Endothelial cell of umbilical vein (primary cell): ENCODE data around the gene ORAI3. TPM values are rescaled to one million over a fixed set of nuclear protein-coding genes. Genes with fewer than 3 reads are reported as not detected.

Source experiments
- BruUV-seq: library from RNA; stranded (reverse); fragments of 400-500 nt; replicated peaks from 2 replicates; lab custom pipeline; 2021; lab: Mats Ljungman, UMichigan
- CTCF ChIA-PET: fragments of 300-600, 350-600 bp; sonication (Branson Sonifier 250); formaldehyde crosslinking; loops from one replicate; lab custom pipeline; 2021; ENCODE audit warnings: antibody characterized with exemption, inconsistent platforms; lab: Charles Lee
- POLR2A ChIA-PET: fragments of 300-600, 350-600 bp; sonication (Branson Sonifier 250); formaldehyde crosslinking; loops from one replicate; lab custom pipeline; 2021; ENCODE audit warnings: antibody characterized with exemption, inconsistent platforms; lab: Charles Lee
- DNase-seq: peaks from one replicate; pipeline ENCODE4 v3.0.0-alpha.2; 2011; ENCODE audit warnings: low read depth, low spot score
- FAIRE-seq: peaks from 2 replicates; lab custom pipeline; 2011; peaks lifted over from hg19 to GRCh38; lab: Jason Lieb, UNC
- H2AFZ ChIP-seq: 2 replicates; pipeline ENCODE4 v1.6.0; 2012; ENCODE audit warnings: low read depth, low read length, control low read depth, inconsistent platforms
- H3K27ac ChIP-seq: 2 replicates; pipeline ENCODE4 v1.5.1; 2011; ENCODE audit warnings: low read depth, mild to moderate bottlenecking, control low read depth, low read length, moderate library complexity; ENCODE audit not compliant: insufficient read depth
- H3K27me3 ChIP-seq, 2 experiments: 2 replicates each; pipeline versions ENCODE4 v1.6.0 to v1.6.1; 2011; ENCODE audit warnings: low read length in 2 of 2, mixed read lengths in 1 of 2; ENCODE audit not compliant: control insufficient read depth in 2 of 2, insufficient read depth in 2 of 2
- H3K36me3 ChIP-seq, 2 experiments: 2 replicates in 1 of 2; 3 replicates in 1 of 2; pipeline ENCODE4 v1.5.1; 2011; ENCODE audit warnings: low read length in 2 of 2, mild to moderate bottlenecking in 1 of 2, moderate library complexity in 1 of 2; ENCODE audit not compliant: control insufficient read depth in 2 of 2, insufficient read depth in 2 of 2; ENCODE audit errors: extremely low read depth in 1 of 2
- H3K4me1 ChIP-seq: 3 replicates; pipeline ENCODE4 v1.5.1; 2011; ENCODE audit warnings: mild to moderate bottlenecking, low read length; ENCODE audit not compliant: control insufficient read depth, insufficient read depth; ENCODE audit errors: extremely low read depth
- H3K4me2 ChIP-seq: 2 replicates; pipeline ENCODE4 v1.6.1; 2011; ENCODE audit warnings: low read length, control low read depth, mixed read lengths; ENCODE audit not compliant: insufficient read depth
- H3K4me3 ChIP-seq, 3 experiments: fragments of 200-600 bp in 1 of 3; sonication (generic), shearing (Covaris generic) in 1 of 3; replicated peaks in 1 of 3; 2 replicates each; pipeline ENCODE4 v1.5.1; 2011 to 2016; ENCODE audit warnings: control low read depth in 3 of 3, low read length in 3 of 3, mild to moderate bottlenecking in 2 of 3, inconsistent platforms in 1 of 3, low read depth in 1 of 3, moderate library complexity in 1 of 3; ENCODE audit not compliant: insufficient read depth in 1 of 3
- H3K79me2 ChIP-seq: 2 replicates; pipeline ENCODE4 v1.6.0; 2012; ENCODE audit warnings: low read length, inconsistent platforms; ENCODE audit not compliant: control insufficient read depth, insufficient read depth
- H3K9ac ChIP-seq: replicated peaks from 2 replicates; pipeline ENCODE3; 2011; ENCODE audit warnings: low read length, control low read depth; ENCODE audit not compliant: insufficient read depth; ENCODE audit errors: extremely low read depth
- H3K9me1 ChIP-seq: replicated peaks from 3 replicates; pipeline ENCODE4 v1.6.0; 2011; ENCODE audit warnings: mild to moderate bottlenecking, low read length; ENCODE audit not compliant: control insufficient read depth, insufficient read depth; ENCODE audit errors: extremely low read depth
- H3K9me3 ChIP-seq: replicated peaks from 2 replicates; pipeline ENCODE4 v1.5.1; 2012; ENCODE audit warnings: low read length, inconsistent platforms; ENCODE audit not compliant: control insufficient read depth, insufficient read depth
- H4K20me1 ChIP-seq: replicated peaks from 2 replicates; pipeline ENCODE3; 2011; ENCODE audit warnings: mild to moderate bottlenecking, low read length; ENCODE audit not compliant: control insufficient read depth, insufficient read depth; ENCODE audit errors: extremely low read depth
- CTCF ChIP-seq, 2 donors: IDR thresholded peaks; 1 replicate in 1 of 2; 2 replicates in 1 of 2; pipeline ENCODE4 v1.5.1; 2011; ENCODE audit warnings: low read length in 2 of 2, mild to moderate bottlenecking in 2 of 2, moderate library complexity in 2 of 2, control low read depth in 1 of 2, inconsistent platforms in 1 of 2, low read depth in 1 of 2; ENCODE audit not compliant: insufficient read depth in 1 of 2; ENCODE audit errors: extremely low read depth in 1 of 2
- EZH2 ChIP-seq: IDR thresholded peaks from 2 replicates; pipeline ENCODE4 v1.6.1; 2012; ENCODE audit warnings: borderline replicate concordance, low read depth, mild to moderate bottlenecking, moderate library complexity, low read length, inconsistent platforms; ENCODE audit not compliant: severe bottlenecking
- FOS ChIP-seq: IDR thresholded peaks from 2 replicates; pipeline ENCODE4 v1.6.1; 2011; ENCODE audit warnings: mild to moderate bottlenecking, low read length, moderate library complexity, borderline replicate concordance; ENCODE audit not compliant: insufficient read depth
- GATA2 ChIP-seq: IDR thresholded peaks from 2 replicates; pipeline ENCODE4 v1.7.0; 2011; ENCODE audit warnings: low read depth, mild to moderate bottlenecking, moderate library complexity, mixed read lengths, low read length; ENCODE audit not compliant: insufficient read length, insufficient read depth
- JUN ChIP-seq: IDR thresholded peaks from 2 replicates; pipeline ENCODE4 v1.6.1; 2011; ENCODE audit warnings: borderline replicate concordance, low read depth; ENCODE audit not compliant: insufficient read length, insufficient read depth
- MAX ChIP-seq: IDR thresholded peaks from 2 replicates; pipeline ENCODE4 v1.6.1; 2011; ENCODE audit not compliant: insufficient read depth, insufficient read length
- MYC ChIP-seq: IDR thresholded peaks from one replicate; pipeline ENCODE4 v1.6.1; 2011; ENCODE audit warnings: mild to moderate bottlenecking, low read depth, low read length
- POLR2A ChIP-seq: IDR thresholded peaks from 2 replicates; pipeline ENCODE4 v1.6.1; 2012; ENCODE audit warnings: low read depth, mild to moderate bottlenecking, control low read depth, low read length
- POLR2AphosphoS5 ChIP-seq: IDR thresholded peaks from 2 replicates; pipeline ENCODE4 v1.6.1; 2012; ENCODE audit warnings: low read depth, mild to moderate bottlenecking, control low read depth, low read length, moderate library complexity; ENCODE audit not compliant: insufficient read depth
- dilution Hi-C: fragments of 300-500 bp; cut with MboI; formaldehyde crosslinking; loops from one replicate; pipeline ENCODE4 v1.15.0; 2019; ENCODE audit warnings: low sequenced_read_pairs; ENCODE audit not compliant: extremely low pct_ligation_motif_present
- intact Hi-C: fragments of 100-400 bp; cut with micrococcal nuclease; formaldehyde crosslinking; loops from one replicate; pipeline ENCODE4 v1.10.0; 2022
- polyA plus RNA-seq, 4 experiments: library from polyadenylated mRNA; depleted of rRNA in 3 of 4; stranded (reverse) in 3 of 4; unstranded in 1 of 4; fragments of >200 nt; gene quantifications; 2 replicates each; pipeline versions ENCODE4 v1.2.1 to v1.2.3, GENCODE V29; 2011 to 2012; ENCODE audit warnings: missing spikeins in 1 of 4
- total RNA-seq: library from RNA; stranded (reverse); gene quantifications from 2 replicates; pipeline ENCODE4 v1.2.3, GENCODE V29; 2021

The ORAI3 gene
- total and polyA plus RNA-seq, 2 donors (not counting 3 experiments of a cell fraction or from before 2014, with no cell fraction given): 17.6 to 25.4 TPM

- Histone ChIP-seq H3K9ac (no peak overlapping the region), H3K27ac (no peak overlapping the region), H4K20me1 (no peaks in the 10 kb centered on the region), H3K4me3 (no peak overlapping the region), H3K27me3 (peaks cover 0 to 2% of the 10 kb centered on the region in 2 experiments), H3K79me2 (no peaks in the 10 kb centered on the region), H3K9me3 (no peaks in the 10 kb centered on the region), H3K9me1 (no peaks in the 10 kb centered on the region), H3K4me1 (no peaks in the 10 kb centered on the region), H2AFZ (no peak overlapping the region), H3K4me2 (no peak overlapping the region), H3K36me3 (no peaks in the 10 kb centered on the region)
- FAIRE-seq (no peak), DNase-seq (no peak)
- dilution Hi-C loops: no loop called here
- intact Hi-C loops: no loop called here
- CTCF ChIA-PET: interaction anchor here (1.1 kb wide), 1 partner anchor 17 kb away, joined by 3 read pairs; the partner anchor contains the start of gene HSD3B7
- TF ChIP-seq MAX: no peak
- no peak for TF ChIP-seq JUN
- TF ChIP-seq CTCF (IDR thresholded peaks at IDR 0.05; ENCODE audit: extremely low read depth in 1 of 2, insufficient read depth in 1 of 2, low read depth in 1 of 2, low read length in 2 of 2): no peak
- no peak for TF ChIP-seq MYC
- TF ChIP-seq FOS: no peak
- no peak for TF ChIP-seq POLR2AphosphoS5
- TF ChIP-seq GATA2: no peak
- no peak for TF ChIP-seq POLR2A
- no peak for TF ChIP-seq EZH2
- no TSS peak for BruUV-seq
- POLR2A ChIA-PET: no interaction called here
Measured at GRCh38 chr16:31001507-31002249, 52.8 kb downstream of the ORAI3 start.
